ENCODE measurements around the gene REEP1. TPM values are rescaled to one million over a fixed set of nuclear protein-coding genes. Genes with fewer than 3 reads are reported as not detected.

REEP1 gene
- total RNA-seq, 1 donor from 2014 or later, result 12.0 TPM

DNA sequence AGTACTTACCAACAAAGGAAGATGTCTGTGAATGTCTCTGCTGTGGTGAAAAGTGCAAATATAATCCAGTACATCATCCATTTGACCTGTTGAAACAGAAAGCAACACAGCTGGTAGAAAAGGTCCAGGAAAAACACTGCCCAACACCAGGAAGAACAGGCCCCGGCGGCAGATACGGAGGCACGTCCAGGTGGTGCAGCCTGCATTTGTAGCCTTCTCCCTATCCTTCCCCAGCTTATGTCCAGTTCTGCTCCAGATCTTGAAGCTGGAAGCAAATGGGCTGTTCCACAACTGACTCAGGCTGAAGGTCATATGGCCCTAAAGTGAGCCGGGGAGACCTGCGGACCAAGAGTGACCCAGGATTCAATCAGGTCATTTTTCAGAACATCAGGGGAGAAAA lies 73.5 kb downstream of the REEP1 start:
- no peaks in the 10 kb centered on the region for H3K27me3 Mint-ChIP-seq
- peaks cover 9% of the 10 kb centered on the region for H3K36me3 Mint-ChIP-seq (ENCODE audit: insufficient read depth)
- no peak for DNase-seq (ENCODE audit: low spot score, unreplicated experiment)
- peaks cover 10% of the 10 kb centered on the region for H3K4me1 Mint-ChIP-seq (ENCODE audit: low read depth)
- no peak overlapping the region for H3K4me3 Mint-ChIP-seq (ENCODE audit: low read depth)
- H3K27ac Mint-ChIP-seq, result no peak overlapping the region
- H3K9me3 Mint-ChIP-seq (ENCODE audit: low read depth), result peaks cover 11% of the 10 kb centered on the region
- no peak for TF ChIP-seq CTCF (IDR thresholded peaks at IDR 0.05; ENCODE audit: unreplicated experiment)

DNA sequence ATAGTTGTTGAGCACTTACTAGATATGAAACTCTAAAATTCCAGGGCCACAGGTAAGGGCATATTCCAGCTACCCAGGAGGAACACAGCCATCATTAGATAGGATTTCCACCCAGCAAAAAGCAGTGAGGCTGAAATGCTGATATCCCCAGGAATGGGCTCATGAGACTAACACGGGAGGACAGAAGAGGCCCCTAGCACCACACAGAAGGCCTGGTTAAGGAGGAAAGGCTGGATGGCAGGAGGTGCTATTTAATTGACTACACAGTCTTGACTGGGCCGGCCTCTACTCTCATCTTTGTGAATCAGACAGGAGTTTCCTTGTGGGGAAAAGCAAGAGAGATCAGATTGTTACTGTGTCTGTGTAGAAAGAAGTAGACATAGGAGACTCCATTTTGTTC lies 76.4 kb downstream of the REEP1 start:
- DNase-seq (ENCODE audit: low spot score, unreplicated experiment), result no peak
- Mint-ChIP-seq H3K36me3 (ENCODE audit: insufficient read depth) (no peaks in the 10 kb centered on the region), H3K4me3 (ENCODE audit: low read depth) (no peak overlapping the region), H3K9me3 (ENCODE audit: low read depth) (no peaks in the 10 kb centered on the region), H3K27me3 (no peaks in the 10 kb centered on the region), H3K4me1 (ENCODE audit: low read depth) (peaks cover 10% of the 10 kb centered on the region), H3K27ac (peak overlapping the region; percentile 67)
- no peak for TF ChIP-seq CTCF (IDR thresholded peaks at IDR 0.05; ENCODE audit: unreplicated experiment)

GRCh38 chr2:86258106-86258505 lies 79.3 kb downstream of the REEP1 start:
- no peak for TF ChIP-seq CTCF (IDR thresholded peaks at IDR 0.05; ENCODE audit: unreplicated experiment)
- H3K27ac Mint-ChIP-seq, result no peak overlapping the region
- H3K36me3 Mint-ChIP-seq (ENCODE audit: insufficient read depth), result no peaks in the 10 kb centered on the region
- H3K4me1 Mint-ChIP-seq (ENCODE audit: low read depth), result peaks cover 10% of the 10 kb centered on the region
- H3K27me3 Mint-ChIP-seq, result no peaks in the 10 kb centered on the region
- no peak overlapping the region for H3K4me3 Mint-ChIP-seq (ENCODE audit: low read depth)
- H3K9me3 Mint-ChIP-seq (ENCODE audit: low read depth), result no peaks in the 10 kb centered on the region
- DNase-seq (ENCODE audit: low spot score, unreplicated experiment), result no peak

DNA sequence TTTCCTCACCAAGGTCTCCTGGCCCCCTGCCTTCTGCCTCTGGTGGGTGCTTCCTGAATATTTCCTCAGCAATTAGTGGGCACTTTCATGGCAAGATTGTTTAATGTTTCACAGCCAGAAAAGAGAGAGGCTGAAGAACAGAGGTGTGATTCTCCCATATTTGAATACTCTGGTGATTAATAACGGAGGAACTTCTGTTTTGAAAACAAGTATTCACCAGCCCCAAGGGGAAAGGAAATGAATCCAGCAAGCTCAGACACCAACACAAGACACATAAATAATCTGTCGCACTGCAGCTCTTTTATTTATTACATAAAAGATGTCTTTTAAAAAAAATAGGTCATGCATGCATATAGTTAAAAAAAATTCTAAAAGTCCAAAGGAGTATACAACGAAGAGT lies 80.4 kb downstream of the REEP1 start:
- Mint-ChIP-seq H3K36me3 (ENCODE audit: insufficient read depth) (no peaks in the 10 kb centered on the region), H3K27ac (no peak overlapping the region), H3K4me3 (ENCODE audit: low read depth) (no peak overlapping the region), H3K4me1 (ENCODE audit: low read depth) (peaks cover 8% of the 10 kb centered on the region), H3K27me3 (no peaks in the 10 kb centered on the region), H3K9me3 (ENCODE audit: low read depth) (no peaks in the 10 kb centered on the region)
- no peak for DNase-seq (ENCODE audit: low spot score, unreplicated experiment)
- TF ChIP-seq CTCF (IDR thresholded peaks at IDR 0.05; ENCODE audit: unreplicated experiment), result no peak

- DNase-seq (ENCODE audit: low spot score, unreplicated experiment), result no peak
- no peak overlapping the region for H3K27ac Mint-ChIP-seq
- H3K4me1 Mint-ChIP-seq (ENCODE audit: low read depth), result peaks cover 6% of the 10 kb centered on the region
- no peaks in the 10 kb centered on the region for H3K9me3 Mint-ChIP-seq (ENCODE audit: low read depth)
- H3K4me3 Mint-ChIP-seq (ENCODE audit: low read depth), result no peak overlapping the region
- no peak for TF ChIP-seq CTCF (IDR thresholded peaks at IDR 0.05; ENCODE audit: unreplicated experiment)
- no peaks in the 10 kb centered on the region for H3K36me3 Mint-ChIP-seq (ENCODE audit: insufficient read depth)
- H3K27me3 Mint-ChIP-seq, result no peaks in the 10 kb centered on the region
Observed at GRCh38 chr2:86256300-86256699, 81.1 kb downstream of the REEP1 start.
